SU-DHL-6 (cell line): ENCODE data around the gene FYCO1.

ENCODE experiments used
- H2AFZ ChIP-seq: fragments of 200-600 bp; sonication (generic); 2 replicates; pipeline ENCODE4 v1.6.1; 2014; ENCODE audit warnings: low read depth, mild to moderate bottlenecking, moderate library complexity, mixed read lengths, antibody characterized with exemption, low read length; ENCODE audit not compliant: severe bottlenecking
- H3F3A ChIP-seq: fragments of 200-600 bp; shearing (Covaris generic); 2 replicates; pipeline ENCODE4 v1.6.0; 2016; ENCODE audit warnings: antibody characterized with exemption, mild to moderate bottlenecking; ENCODE audit not compliant: insufficient read depth
- H3K27ac ChIP-seq: fragments of 200-600 bp; sonication (generic); 2 replicates; pipeline ENCODE4 v1.5.1; 2016; ENCODE audit warnings: low read depth, mild to moderate bottlenecking, low read length, moderate library complexity, mixed read lengths
- H3K27me3 ChIP-seq: fragments of 200-600 bp; sonication (generic), shearing (Covaris generic); 2 replicates; pipeline ENCODE4 v1.6.0; 2014; ENCODE audit warnings: mild to moderate bottlenecking, low read length
- H3K36me3 ChIP-seq: fragments of 200-600 bp; sonication (generic); 2 replicates; pipeline ENCODE4 v1.6.1; 2014; ENCODE audit warnings: mild to moderate bottlenecking, low read length, mixed read lengths
- H3K4me2 ChIP-seq: fragments of 300-600, 200-600 bp; shearing (Covaris generic), sonication (generic); 2 replicates; pipeline ENCODE4 v1.6.0; 2014; ENCODE audit warnings: low read length, low read depth, mild to moderate bottlenecking; ENCODE audit not compliant: poor library complexity, severe bottlenecking
- H3K4me3 ChIP-seq: fragments of 200-600 bp; sonication (generic); 2 replicates; pipeline ENCODE4 v1.5.1; 2014; ENCODE audit warnings: antibody characterized with exemption, low read length, mild to moderate bottlenecking, mixed read lengths; ENCODE audit not compliant: insufficient read depth, poor library complexity, severe bottlenecking
- H3K79me2 ChIP-seq: fragments of 200-600 bp; sonication (generic); 2 replicates; pipeline ENCODE4 v1.6.1; 2014; ENCODE audit warnings: mild to moderate bottlenecking, low read length, moderate library complexity; ENCODE audit not compliant: insufficient read depth
- H3K9ac ChIP-seq: fragments of 200-600 bp; sonication (generic); 2 replicates; pipeline ENCODE4 v1.7.0; 2014; ENCODE audit warnings: mild to moderate bottlenecking, low read length
- H3K9me2 ChIP-seq: fragments of 200-600 bp; sonication (generic); replicated peaks from 2 replicates; pipeline ENCODE4 v1.6.1; 2014; ENCODE audit warnings: low read length; ENCODE audit not compliant: insufficient read depth
- H3K9me3 ChIP-seq: fragments of 200-600 bp; sonication (generic); 2 replicates; pipeline ENCODE4 v1.6.1; 2014; ENCODE audit warnings: low read length, mixed read lengths; ENCODE audit not compliant: insufficient read depth
- H4K20me1 ChIP-seq: fragments of 200-600 bp; sonication (generic); 2 replicates; pipeline ENCODE4 v1.6.1; 2014; ENCODE audit warnings: low read depth, mild to moderate bottlenecking, antibody characterized with exemption, low read length, moderate library complexity, mixed read lengths
- CTCF ChIP-seq: fragments of 200-600 bp; sonication (generic); IDR thresholded peaks from one replicate; pipeline ENCODE4 v1.5.1; 2017; ENCODE audit warnings: antibody characterized with exemption, mild to moderate bottlenecking, low read length, moderate library complexity; ENCODE audit not compliant: insufficient read depth, poor library complexity, severe bottlenecking
- EZH2phosphoT487 ChIP-seq: fragments of 200-600 bp; sonication (generic), shearing (Covaris generic); conservative IDR thresholded peaks from 2 replicates; pipeline ENCODE4 v1.6.1; 2018; ENCODE audit warnings: mild to moderate bottlenecking, antibody characterized with exemption, low read length, moderate library complexity, mixed read lengths

The FYCO1 gene

GRCh38 chr3:45892161-45892560 is 103.5 kb downstream of the FYCO1 start:
- no peak overlapping the region for H3K4me2 ChIP-seq

GRCh38 chr3:45890405-45890804 is 105.2 kb downstream of the FYCO1 start:
- Histone ChIP-seq H3K4me3 (no peak overlapping the region), H3K4me2 (peak overlapping the region; percentile 44), H3K27me3 (no peaks in the 10 kb centered on the region), H3K79me2 (no peaks in the 10 kb centered on the region), H3K9ac (no peak overlapping the region), H3K27ac (peak overlapping the region; percentile 40; the same call in 1 of the 2 replicates), H3K9me2 (no peaks in the 10 kb centered on the region), H3K9me3 (no peaks in the 10 kb centered on the region), H3F3A (no peaks in the 10 kb centered on the region; the same call in 1 of the 2 replicates), H4K20me1 (no peaks in the 10 kb centered on the region), H3K36me3 (no peaks in the 10 kb centered on the region), H2AFZ (no peak overlapping the region)
- TF ChIP-seq EZH2phosphoT487: no peak
- TF ChIP-seq CTCF: no peak

More at GRCh38 chr3:45892161-45892560, 103.5 kb downstream of the FYCO1 start:
- TF ChIP-seq CTCF: no peak
- no peak overlapping the region for H2AFZ ChIP-seq
- H3K36me3 ChIP-seq: no peaks in the 10 kb centered on the region
- no peak overlapping the region for H3K4me3 ChIP-seq
- H3K27me3 ChIP-seq: no peaks in the 10 kb centered on the region
- H3K9me3 ChIP-seq: no peaks in the 10 kb centered on the region
- no peak overlapping the region for H3K9ac ChIP-seq
- H3F3A ChIP-seq: no peaks in the 10 kb centered on the region; the same call in 1 of the 2 replicates
- no peaks in the 10 kb centered on the region for H3K9me2 ChIP-seq
- H3K27ac ChIP-seq: no peak overlapping the region
- no peaks in the 10 kb centered on the region for H4K20me1 ChIP-seq
- H3K79me2 ChIP-seq: no peaks in the 10 kb centered on the region

- H3K27me3 ChIP-seq: no peaks in the 10 kb centered on the region
- H3K9me2 ChIP-seq: no peaks in the 10 kb centered on the region
- no peak overlapping the region for H3K9ac ChIP-seq
- no peaks in the 10 kb centered on the region for H3K9me3 ChIP-seq
- H3K36me3 ChIP-seq: no peaks in the 10 kb centered on the region
- H3K4me2 ChIP-seq: peak overlapping the region; percentile 28
- no peak overlapping the region for H2AFZ ChIP-seq
- TF ChIP-seq CTCF (no peak), EZH2phosphoT487 (no peak)
- no peaks in the 10 kb centered on the region for H3K79me2 ChIP-seq
- H4K20me1 ChIP-seq: no peaks in the 10 kb centered on the region
- H3K27ac ChIP-seq: peak overlapping the region; percentile 56
- H3F3A ChIP-seq: no peaks in the 10 kb centered on the region; the same call in 1 of the 2 replicates
- no peak overlapping the region for H3K4me3 ChIP-seq
These were observed 106.3 kb downstream of the FYCO1 start for GRCh38 chr3:45889337-45889736.
